Measurements from ENCODE around the gene DPP4.
A peak's percentile ranks its signal among the peaks of the same experiment; 100 is the strongest.

Gene DPP4

DNA sequence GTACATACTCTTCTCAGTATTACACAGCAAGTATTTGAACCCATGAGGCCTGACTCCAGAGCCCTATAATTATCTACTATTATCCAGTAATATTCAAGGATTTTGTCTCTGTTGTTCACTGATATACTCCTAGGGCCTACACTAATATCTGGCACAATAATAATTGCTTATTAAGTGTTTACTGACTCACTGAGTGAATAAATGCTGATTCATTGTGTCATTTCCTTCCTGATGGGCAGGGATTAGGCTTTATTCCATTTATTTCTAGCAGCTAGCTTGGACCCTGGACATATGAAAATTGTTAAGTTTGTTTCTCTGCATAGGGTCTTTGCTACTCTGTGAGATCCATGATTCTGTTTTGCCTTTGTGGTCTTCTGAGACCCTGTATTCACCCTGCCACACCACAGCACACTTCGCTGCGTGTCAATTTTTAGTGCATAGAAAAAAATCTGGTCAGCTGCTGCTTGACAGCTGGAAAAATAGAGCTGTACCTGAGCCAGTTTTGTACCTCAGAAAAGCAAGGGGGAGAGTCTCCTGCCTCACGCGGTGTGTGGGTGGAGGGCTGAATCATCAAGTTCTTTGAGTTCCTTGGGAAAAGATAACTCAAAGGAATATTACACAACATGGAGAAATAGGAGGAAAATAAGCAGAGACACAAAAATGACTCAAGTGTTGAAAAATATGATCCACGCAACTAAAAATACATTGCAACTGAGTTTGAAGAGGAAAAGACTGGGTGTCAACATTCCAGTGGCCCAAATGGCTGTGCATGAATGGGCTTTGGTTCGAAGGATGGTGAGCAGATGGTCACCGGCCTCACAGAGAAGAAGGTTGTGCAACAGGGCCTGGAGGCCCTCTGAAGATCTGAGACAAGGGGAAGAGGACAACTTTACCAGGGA lies 18.9 kb upstream of the DPP4 start:
- no peaks in the 10 kb centered on the region for H3K4me1 Mint-ChIP-seq
- H3K27ac Mint-ChIP-seq: no peak overlapping the region
- no peak overlapping the region for H3K4me3 Mint-ChIP-seq
- no peaks in the 10 kb centered on the region for H3K36me3 Mint-ChIP-seq
- H3K27me3 Mint-ChIP-seq: peaks cover 8% of the 10 kb centered on the region
- no peak for ATAC-seq
- no peaks in the 10 kb centered on the region for H3K9me3 Mint-ChIP-seq

DNA sequence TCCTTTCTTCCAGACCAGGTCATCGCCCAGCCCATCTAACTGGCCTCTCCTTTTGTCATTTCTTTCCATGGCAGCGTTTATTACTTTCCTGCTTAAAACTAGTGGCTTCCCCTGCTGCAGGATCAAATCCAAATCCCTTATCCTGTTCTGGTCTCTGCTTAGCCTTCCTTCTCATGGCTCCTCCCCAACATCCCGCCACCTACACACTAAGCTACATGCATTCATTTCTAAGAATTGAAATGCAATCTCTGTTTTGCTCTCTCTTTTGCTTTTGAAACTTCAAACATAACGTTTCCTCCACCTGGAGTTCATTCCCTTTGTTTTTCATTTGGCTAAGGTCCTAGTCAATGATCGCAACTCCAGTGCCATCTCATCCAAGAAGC lies 18.0 kb upstream of the DPP4 start:
- H3K27ac Mint-ChIP-seq: no peak overlapping the region
- no peaks in the 10 kb centered on the region for H3K27me3 Mint-ChIP-seq
- no peaks in the 10 kb centered on the region for H3K9me3 Mint-ChIP-seq
- no peak for ATAC-seq
- H3K4me3 Mint-ChIP-seq: no peak overlapping the region
- H3K4me1 Mint-ChIP-seq: no peaks in the 10 kb centered on the region
- no peaks in the 10 kb centered on the region for H3K36me3 Mint-ChIP-seq

DNA sequence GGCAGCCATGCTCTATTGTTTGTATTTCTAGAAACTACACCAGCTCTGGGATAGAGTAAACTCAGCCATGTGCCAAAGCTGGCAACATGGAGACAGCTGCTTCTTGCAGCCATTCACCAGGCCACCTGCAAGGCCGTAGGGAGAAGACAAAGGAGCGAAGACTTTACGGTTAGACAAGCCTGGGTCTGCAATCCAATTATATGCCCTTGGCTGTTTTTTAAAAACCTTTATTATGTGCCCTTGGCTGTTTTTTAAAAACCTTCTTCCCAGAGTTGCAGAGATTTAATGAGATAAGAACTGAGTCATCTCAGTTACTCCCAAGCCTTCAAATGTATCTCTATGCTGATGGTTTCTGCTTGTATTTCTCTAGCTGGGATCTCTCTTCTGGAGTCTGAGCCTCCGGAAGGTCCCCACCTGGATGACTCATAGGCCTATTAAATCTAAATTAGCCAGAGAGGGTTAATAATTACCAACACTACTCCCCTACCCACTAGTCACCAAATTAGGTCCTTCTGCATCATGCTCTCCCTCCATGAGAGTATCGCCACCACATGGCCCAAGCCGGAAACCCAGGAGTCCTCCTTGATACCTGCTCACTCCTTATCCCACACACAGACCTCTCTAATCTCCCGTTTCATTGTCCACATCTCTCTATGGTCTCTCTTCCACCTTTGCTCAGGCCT lies 17.5 kb upstream of the DPP4 start:
- no peak for ATAC-seq
- no peaks in the 10 kb centered on the region for H3K27me3 Mint-ChIP-seq

DNA sequence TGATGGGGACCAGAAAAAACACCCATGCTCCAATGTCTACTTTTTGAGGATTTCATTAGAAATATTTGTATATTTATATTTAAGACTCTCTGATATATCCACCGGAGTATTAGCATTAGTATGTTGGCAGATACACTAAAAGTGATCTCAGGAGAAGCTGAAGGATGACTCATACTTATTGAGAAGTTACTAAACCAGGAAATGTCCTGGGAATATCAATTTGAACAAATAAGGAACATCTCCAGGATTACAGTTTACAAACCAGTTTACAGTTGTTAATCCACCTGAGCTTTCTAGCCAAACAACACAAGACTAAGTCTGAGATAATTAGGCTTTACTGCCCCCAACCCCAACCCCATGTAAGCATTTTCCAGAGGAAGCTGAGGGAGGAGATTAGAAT lies 16.1 kb upstream of the DPP4 start:
- H3K4me3 Mint-ChIP-seq: no peak overlapping the region
- no peak overlapping the region for H3K27ac Mint-ChIP-seq
- no peaks in the 10 kb centered on the region for H3K9me3 Mint-ChIP-seq
- H3K27me3 Mint-ChIP-seq: no peaks in the 10 kb centered on the region
- H3K36me3 Mint-ChIP-seq: no peaks in the 10 kb centered on the region
- no peak for ATAC-seq
- H3K4me1 Mint-ChIP-seq: no peaks in the 10 kb centered on the region

More for the DNA sequence above, 17.5 kb upstream of the DPP4 start:
- no peak overlapping the region for H3K27ac Mint-ChIP-seq
- no peaks in the 10 kb centered on the region for H3K4me1 Mint-ChIP-seq
- no peaks in the 10 kb centered on the region for H3K36me3 Mint-ChIP-seq
- no peak overlapping the region for H3K4me3 Mint-ChIP-seq
- H3K9me3 Mint-ChIP-seq: no peaks in the 10 kb centered on the region

DNA sequence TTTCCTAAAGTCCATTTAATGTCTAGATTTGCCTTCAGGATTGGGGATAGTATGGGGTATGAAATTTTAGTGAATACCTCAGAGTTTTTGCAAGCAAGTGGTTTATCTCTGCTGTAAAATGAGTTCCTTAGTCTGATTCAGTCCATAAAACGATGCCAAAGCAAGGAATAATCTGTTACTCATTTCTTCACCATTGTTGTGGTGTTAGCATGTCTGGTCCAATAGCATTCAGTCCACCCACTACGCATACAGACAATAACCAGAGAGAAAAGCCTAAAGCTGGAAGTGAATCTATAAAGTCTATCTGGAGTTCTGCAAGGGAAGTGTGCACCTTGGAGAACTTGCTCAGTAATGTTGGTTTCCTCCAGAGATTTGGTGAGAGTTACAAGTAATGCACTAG lies 12.9 kb upstream of the DPP4 start:
- no peaks in the 10 kb centered on the region for H3K4me1 Mint-ChIP-seq
- H3K27ac Mint-ChIP-seq: no peak overlapping the region
- H3K27me3 Mint-ChIP-seq: peaks cover 16% of the 10 kb centered on the region
- ATAC-seq: no peak
- no peaks in the 10 kb centered on the region for H3K36me3 Mint-ChIP-seq
- no peak overlapping the region for H3K4me3 Mint-ChIP-seq
- H3K9me3 Mint-ChIP-seq: no peaks in the 10 kb centered on the region

DNA sequence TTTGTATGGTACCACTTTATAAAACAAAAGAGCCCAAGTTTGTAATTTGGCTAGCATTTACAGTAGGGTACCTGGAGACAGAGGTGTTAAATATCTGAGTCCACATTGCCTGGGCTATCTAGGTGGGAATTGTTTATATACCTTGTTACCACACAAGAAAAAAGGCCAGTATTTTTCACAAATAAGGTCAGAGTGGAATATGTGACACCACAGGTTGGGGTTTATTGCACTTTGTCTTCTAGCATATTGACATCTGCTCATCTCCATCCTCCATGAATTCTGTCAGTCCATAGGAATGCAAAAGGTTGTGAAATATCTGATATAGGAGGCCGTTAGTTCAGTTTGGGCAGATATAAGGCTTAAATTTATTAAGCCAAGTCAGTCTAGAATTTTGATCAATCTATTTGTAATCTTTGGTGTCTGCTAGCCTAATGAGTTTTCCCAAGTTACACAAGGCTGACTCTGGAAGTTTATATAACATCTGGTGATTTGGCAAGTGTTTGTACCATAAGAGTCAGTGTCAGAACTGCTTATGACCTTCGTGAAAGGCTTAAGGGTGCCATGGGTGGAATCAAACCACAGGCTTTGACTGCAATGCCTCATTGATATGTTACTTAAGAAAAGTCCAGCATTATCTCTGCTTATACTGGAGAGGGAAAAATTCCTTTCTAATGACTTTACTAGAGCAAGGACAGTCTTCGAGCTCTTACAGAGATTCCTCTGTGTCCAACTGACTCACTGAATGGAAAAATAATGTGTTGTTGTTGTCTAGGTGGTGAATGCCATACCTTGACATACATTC lies 11.3 kb upstream of the DPP4 start:
- Mint-ChIP-seq H3K4me3 (no peak overlapping the region), H3K36me3 (no peaks in the 10 kb centered on the region), H3K27me3 (peaks cover 16% of the 10 kb centered on the region), H3K4me1 (no peaks in the 10 kb centered on the region), H3K9me3 (no peaks in the 10 kb centered on the region), H3K27ac (no peak overlapping the region)
- ATAC-seq: no peak

DNA sequence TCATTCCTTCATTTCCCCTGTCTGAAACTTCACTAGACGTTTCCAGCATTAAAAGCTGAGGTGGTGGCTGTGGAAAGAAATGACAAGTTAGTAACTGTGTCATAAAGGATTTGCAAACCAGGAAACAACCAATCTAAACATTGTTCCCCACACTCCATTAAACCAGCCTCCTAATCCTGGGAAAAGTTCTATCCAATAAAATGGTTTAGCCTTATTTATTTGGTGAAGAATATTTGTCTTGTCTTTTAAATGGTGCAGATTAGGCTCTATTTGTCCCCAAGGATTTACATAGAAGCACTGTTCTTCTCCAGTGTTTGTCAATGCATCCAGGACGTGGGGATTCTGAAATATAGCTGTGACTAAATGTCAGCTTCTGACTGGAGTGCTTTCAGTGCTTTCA lies 10.5 kb upstream of the DPP4 start:
- peaks cover 2% of the 10 kb centered on the region for H3K9me3 Mint-ChIP-seq
- peaks cover 16% of the 10 kb centered on the region for H3K27me3 Mint-ChIP-seq
- H3K4me3 Mint-ChIP-seq: no peak overlapping the region
- no peak overlapping the region for H3K27ac Mint-ChIP-seq
- ATAC-seq: no peak
- no peaks in the 10 kb centered on the region for H3K4me1 Mint-ChIP-seq
- H3K36me3 Mint-ChIP-seq: no peaks in the 10 kb centered on the region

DNA sequence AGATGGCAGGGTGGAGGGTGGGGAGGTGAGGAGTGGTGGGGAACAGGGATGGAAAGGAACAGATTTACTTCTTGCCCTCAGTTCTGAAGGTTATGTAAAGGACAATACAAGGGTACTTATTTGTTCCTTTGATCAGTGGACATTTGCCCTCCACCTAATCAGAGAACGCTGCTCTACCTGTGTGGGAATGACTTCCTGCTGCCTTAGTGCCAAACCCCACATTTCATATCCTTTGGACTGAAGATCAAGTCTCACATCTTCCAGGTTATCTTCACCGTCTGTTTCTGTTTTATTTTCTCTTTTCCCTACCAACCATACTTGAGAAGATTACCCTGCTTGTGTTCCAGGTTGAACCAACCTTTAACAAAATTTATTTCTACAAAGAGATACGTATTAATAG lies 8.7 kb upstream of the DPP4 start:
- Mint-ChIP-seq H3K27me3 (peaks cover 16% of the 10 kb centered on the region), H3K4me1 (no peaks in the 10 kb centered on the region), H3K4me3 (no peak overlapping the region), H3K36me3 (no peaks in the 10 kb centered on the region), H3K9me3 (peaks cover 9% of the 10 kb centered on the region), H3K27ac (no peak overlapping the region)
- ATAC-seq: no peak

DNA sequence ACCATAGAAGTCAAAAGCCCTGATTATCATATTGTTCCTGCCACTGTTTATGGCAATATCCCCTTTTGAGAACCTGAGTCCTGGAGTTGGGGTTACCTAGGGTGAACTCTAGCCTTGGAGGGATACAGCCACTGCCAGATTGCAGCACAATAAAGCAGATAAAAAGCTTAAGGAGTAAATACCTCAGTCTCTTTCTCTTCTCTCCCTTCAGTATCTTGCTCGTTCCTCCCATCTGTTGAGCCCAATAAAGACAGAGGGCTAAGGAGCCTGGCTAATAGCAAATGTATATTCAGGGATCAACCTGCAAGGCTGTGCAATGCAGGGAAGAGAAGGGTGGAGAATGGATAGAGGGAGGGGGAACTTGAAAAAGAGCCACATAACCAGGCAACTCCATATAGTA lies 8.0 kb upstream of the DPP4 start:
- ATAC-seq: no peak
- Mint-ChIP-seq H3K36me3 (no peaks in the 10 kb centered on the region), H3K4me1 (no peaks in the 10 kb centered on the region), H3K27me3 (peaks cover 16% of the 10 kb centered on the region), H3K27ac (no peak overlapping the region), H3K4me3 (no peak overlapping the region), H3K9me3 (peaks cover 12% of the 10 kb centered on the region)

DNA sequence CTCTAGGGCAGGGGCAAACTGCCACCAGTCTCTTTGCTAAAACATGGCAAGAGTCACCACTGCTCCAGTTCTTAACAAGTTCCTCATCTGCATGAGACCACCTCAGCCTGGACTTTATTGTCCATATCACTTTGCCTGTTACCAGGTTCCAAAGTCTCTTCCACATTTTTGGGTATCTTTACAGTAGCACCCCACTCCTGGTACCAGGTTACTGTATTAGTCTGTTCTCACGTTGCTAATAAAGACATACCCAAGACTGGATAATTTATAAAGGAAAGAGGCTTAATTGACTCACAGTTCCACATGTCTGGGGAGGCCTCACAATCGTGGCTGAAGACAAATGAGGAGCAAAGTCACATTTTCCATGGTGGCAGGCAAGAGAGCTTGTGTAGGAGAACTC lies 5.5 kb upstream of the DPP4 start:
- H3K9me3 Mint-ChIP-seq: peaks cover 12% of the 10 kb centered on the region
- no peak for ATAC-seq
- no peaks in the 10 kb centered on the region for H3K36me3 Mint-ChIP-seq
- H3K4me1 Mint-ChIP-seq: peaks cover 5% of the 10 kb centered on the region
- H3K27me3 Mint-ChIP-seq: peaks cover 16% of the 10 kb centered on the region
- H3K4me3 Mint-ChIP-seq: no peak overlapping the region
- no peak overlapping the region for H3K27ac Mint-ChIP-seq

DNA sequence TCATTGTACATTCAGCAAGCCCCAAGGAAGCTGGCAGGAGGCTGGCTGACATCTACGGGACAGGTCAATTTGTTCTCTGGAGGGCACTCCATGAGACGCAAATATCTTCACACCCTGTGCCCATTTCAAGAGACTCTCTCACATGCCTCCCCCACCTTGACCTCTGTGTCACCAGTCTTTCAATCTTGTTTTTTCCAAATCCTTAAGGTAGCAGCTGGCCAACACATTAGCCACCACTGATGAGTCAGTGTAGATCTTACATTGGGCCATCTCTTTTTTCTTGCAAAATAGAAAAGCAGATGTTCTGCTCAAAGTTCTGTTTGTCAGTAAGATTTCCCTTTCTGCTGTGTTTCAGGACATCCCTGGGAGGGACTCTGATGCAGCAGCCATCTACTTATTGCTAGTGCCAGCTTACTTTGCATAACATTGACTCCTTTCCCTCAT lies 1.7 kb upstream of the DPP4 start:
- Mint-ChIP-seq H3K4me1 (peaks cover 24% of the 10 kb centered on the region), H3K4me3 (no peak overlapping the region), H3K27me3 (peaks cover 22% of the 10 kb centered on the region), H3K27ac (no peak overlapping the region), H3K36me3 (no peaks in the 10 kb centered on the region), H3K9me3 (peaks cover 12% of the 10 kb centered on the region)
- no peak for ATAC-seq

DNA sequence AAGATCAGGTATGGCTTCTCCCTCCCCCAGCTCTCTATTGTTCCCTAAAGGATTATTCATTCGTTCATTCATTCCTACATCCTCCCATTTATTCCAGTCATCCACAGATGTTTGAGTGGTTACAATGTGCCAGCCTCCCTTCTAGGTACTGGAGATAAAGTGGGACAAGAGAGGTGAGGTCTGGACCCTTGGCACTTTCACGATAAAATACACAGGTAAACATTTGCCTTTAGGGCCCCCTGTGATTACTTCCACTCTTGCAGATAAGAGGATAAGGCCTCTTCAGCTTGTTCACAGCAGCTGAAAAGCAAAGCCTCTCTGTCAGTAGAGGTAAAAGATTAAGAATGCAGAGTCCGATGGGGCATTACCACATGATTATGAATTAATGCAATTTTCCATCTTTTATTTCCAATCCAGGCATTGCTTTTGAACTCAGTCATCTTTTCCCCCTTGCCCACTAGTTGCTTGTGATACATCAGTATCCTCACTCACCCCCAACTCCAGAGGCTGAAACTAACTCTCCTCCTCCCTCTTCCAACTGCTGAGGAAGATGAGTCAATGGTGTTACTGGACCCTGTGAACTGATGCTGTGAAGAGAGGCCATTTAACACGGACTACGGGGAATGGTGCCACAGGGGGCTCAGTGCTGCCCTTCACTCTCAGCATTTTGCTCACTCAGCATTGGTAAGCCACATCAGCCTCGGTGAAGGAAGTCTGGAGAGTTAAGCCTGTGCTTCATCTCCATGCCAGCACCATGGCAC lies 1.1 kb upstream of the DPP4 start:
- H3K27me3 Mint-ChIP-seq: peaks cover 25% of the 10 kb centered on the region
- no peak overlapping the region for H3K27ac Mint-ChIP-seq
- peaks cover 24% of the 10 kb centered on the region for H3K4me1 Mint-ChIP-seq
- no peaks in the 10 kb centered on the region for H3K36me3 Mint-ChIP-seq
- H3K4me3 Mint-ChIP-seq: no peak overlapping the region
- ATAC-seq: no peak
- peaks cover 12% of the 10 kb centered on the region for H3K9me3 Mint-ChIP-seq

DNA sequence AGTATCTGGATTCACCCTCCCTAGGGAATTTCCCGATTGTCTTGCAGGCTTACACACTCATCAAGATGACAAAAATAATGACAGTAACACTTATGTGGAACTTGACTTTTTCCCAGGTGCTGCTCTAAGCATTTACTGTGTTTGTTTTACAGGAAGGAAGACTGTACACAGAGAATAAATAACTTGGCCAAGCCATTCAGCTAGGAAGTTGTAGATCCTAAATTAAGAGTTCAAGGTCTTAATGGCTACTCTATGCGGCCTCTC lies 549 bp upstream of the DPP4 start:
- H3K9me3 Mint-ChIP-seq: peaks cover 10% of the 10 kb centered on the region
- peaks cover 24% of the 10 kb centered on the region for H3K4me1 Mint-ChIP-seq
- peaks cover 25% of the 10 kb centered on the region for H3K27me3 Mint-ChIP-seq
- peak overlapping the region; percentile 54 for H3K4me3 Mint-ChIP-seq
- ATAC-seq: no peak
- no peak overlapping the region for H3K27ac Mint-ChIP-seq
- no peaks in the 10 kb centered on the region for H3K36me3 Mint-ChIP-seq

DNA sequence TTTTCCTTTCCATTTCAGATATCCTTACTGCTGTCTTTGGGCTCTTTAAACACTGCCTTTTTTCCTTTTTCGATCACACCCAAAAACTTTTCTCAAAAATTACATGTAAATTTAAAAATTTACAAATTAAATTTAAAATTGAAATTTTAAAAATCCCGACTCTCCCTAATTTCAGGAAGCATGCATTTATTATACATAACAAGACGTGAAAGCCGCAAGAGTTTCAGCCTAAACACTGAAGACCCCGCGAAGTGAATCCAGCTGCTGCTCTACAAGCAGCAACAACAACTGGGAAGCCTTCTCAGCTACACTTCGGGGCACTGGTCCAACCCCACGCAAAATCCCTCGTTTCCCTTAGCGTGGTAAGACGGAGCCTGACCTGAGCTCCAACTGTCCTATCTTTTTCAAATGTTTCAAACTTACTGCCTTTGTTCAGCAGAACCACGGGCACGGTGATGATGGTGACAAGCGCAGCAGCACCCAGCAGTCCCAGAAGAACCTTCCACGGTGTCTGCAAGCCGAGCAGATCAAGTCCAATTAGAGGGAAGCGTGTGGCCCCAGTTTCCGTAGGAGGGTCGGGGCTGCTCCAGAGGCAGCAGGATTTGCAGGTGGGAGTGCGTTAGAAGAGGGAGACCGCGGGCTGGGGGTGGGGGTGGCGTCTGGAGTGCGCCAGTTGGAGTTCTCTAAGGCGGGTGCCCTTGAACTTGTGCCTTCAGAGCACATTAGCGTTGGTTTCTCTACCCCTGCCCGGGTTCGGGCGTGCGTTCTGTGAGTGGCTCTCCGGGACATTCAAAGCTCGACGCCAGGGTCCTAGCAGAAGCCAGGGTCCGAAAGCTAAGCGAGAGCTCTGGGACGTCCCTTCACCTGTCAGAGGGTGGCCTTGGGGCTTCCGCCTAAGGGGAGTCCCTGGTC lies 783 bp downstream of the DPP4 start:
- peak overlapping the region; percentile 65 for H3K27ac Mint-ChIP-seq
- H3K27me3 Mint-ChIP-seq: peaks cover 25% of the 10 kb centered on the region
- peaks cover 6% of the 10 kb centered on the region for H3K9me3 Mint-ChIP-seq
- peaks cover 24% of the 10 kb centered on the region for H3K4me1 Mint-ChIP-seq
- H3K36me3 Mint-ChIP-seq: no peaks in the 10 kb centered on the region
- no peak for ATAC-seq
- peak overlapping the region; percentile 83 for H3K4me3 Mint-ChIP-seq

All from stimulated activated memory B cell treated with anti-CD40 and anti-IgM and Interleukin-4, amounts not matched to agents 10 μg/mL and 1 μg/mL and 100 μg/mL, for 72 hours (primary cell).